ENCODE results near the gene NDNF.

Gene NDNF

GRCh38 chr4:121061215-121061614 is 11.1 kb downstream of the NDNF start (continued):
- TF ChIP-seq POU6F1 (CRISPR knock-in tag; IDR thresholded peaks at IDR 0.05; ENCODE audit: borderline replicate concordance, low read depth) (no peak), GLIS3 (CRISPR knock-in tag; IDR thresholded peaks at IDR 0.05) (no peak), TCF4 (CRISPR knock-in tag; IDR thresholded peaks at IDR 0.05; ENCODE audit: borderline replicate concordance) (no peak), ZNF565 (CRISPR knock-in tag; conservative IDR thresholded peaks at IDR 0.05; ENCODE audit: low read depth) (no peak)

- TF ChIP-seq PATZ1 (CRISPR knock-in tag; IDR thresholded peaks at IDR 0.05; ENCODE audit: borderline replicate concordance), result no peak
- TF ChIP-seq BACH2 (CRISPR knock-in tag; IDR thresholded peaks at IDR 0.05; ENCODE audit: borderline replicate concordance), result no peak
- no peak for TF ChIP-seq CREB5 (CRISPR knock-in tag; IDR thresholded peaks at IDR 0.05; ENCODE audit: low read depth)
- no peak for TF ChIP-seq ZNF70 (CRISPR knock-in tag; IDR thresholded peaks at IDR 0.05)
- no peak for TF ChIP-seq RARB (CRISPR knock-in tag; IDR thresholded peaks at IDR 0.05)
- no peak for TF ChIP-seq ARNTL (CRISPR knock-in tag; IDR thresholded peaks at IDR 0.05; ENCODE audit: borderline replicate concordance, low read depth)
- ATAC-seq, result no peak; the same call in 2 of the 3 replicates
Measured at GRCh38 chr4:121057466-121057922, 14.8 kb downstream of the NDNF start.

GRCh38 chr4:121056066-121056465 is 16.3 kb downstream of the NDNF start:
- no peak for ATAC-seq
- TF ChIP-seq ZNF70 (CRISPR knock-in tag; IDR thresholded peaks at IDR 0.05) (no peak), ZC3H10 (CRISPR knock-in tag; IDR thresholded peaks at IDR 0.05) (no peak), TSHZ2 (CRISPR knock-in tag; IDR thresholded peaks at IDR 0.05) (no peak), ESRRG (CRISPR knock-in tag; IDR thresholded peaks at IDR 0.05) (no peak), BACH2 (CRISPR knock-in tag; IDR thresholded peaks at IDR 0.05; ENCODE audit: borderline replicate concordance) (no peak), POU6F1 (CRISPR knock-in tag; IDR thresholded peaks at IDR 0.05; ENCODE audit: borderline replicate concordance, low read depth) (no peak), TCF4 (CRISPR knock-in tag; IDR thresholded peaks at IDR 0.05; ENCODE audit: borderline replicate concordance) (no peak), OSR1 (CRISPR knock-in tag; IDR thresholded peaks at IDR 0.05) (no peak), ZNF565 (CRISPR knock-in tag; conservative IDR thresholded peaks at IDR 0.05; ENCODE audit: low read depth) (no peak), ZFP30 (CRISPR knock-in tag; IDR thresholded peaks at IDR 0.05) (no peak), SNAI2 (CRISPR knock-in tag; IDR thresholded peaks at IDR 0.05) (no peak), CSRNP3 (CRISPR knock-in tag; IDR thresholded peaks at IDR 0.05) (no peak), ARNTL (CRISPR knock-in tag; IDR thresholded peaks at IDR 0.05; ENCODE audit: borderline replicate concordance, low read depth) (no peak), CREB5 (CRISPR knock-in tag; IDR thresholded peaks at IDR 0.05; ENCODE audit: low read depth) (no peak), PPARA (CRISPR knock-in tag; IDR thresholded peaks at IDR 0.05; ENCODE audit: borderline replicate concordance) (no peak)

All from SK-N-SH treated with all-trans-retinoic acid at 6 μM for 48 hours (cell line).